MM.1S (cell line): Measurements from ENCODE around the gene EZH2.

Experiments used
- DNase-seq: peaks from one replicate; pipeline ENCODE4 v3.0.0-alpha.2; 2015
- H2AFZ ChIP-seq: fragments of 300-600 bp; sonication (generic); 2 replicates; pipeline ENCODE4 v1.6.0; 2016; ENCODE audit warnings: antibody characterized with exemption, low read length
- H3F3A ChIP-seq: fragments of 300-600 bp; sonication (generic); 2 replicates; pipeline ENCODE4 v1.6.1; 2016; ENCODE audit warnings: mild to moderate bottlenecking, antibody characterized with exemption, low read length, moderate library complexity, mixed read lengths; ENCODE audit not compliant: insufficient read depth
- H3K27ac ChIP-seq: fragments of 300-600 bp; sonication (generic); 2 replicates; pipeline ENCODE4 v1.5.1; 2016; ENCODE audit warnings: mild to moderate bottlenecking, low read length
- H3K27me3 ChIP-seq: fragments of 300-600 bp; sonication (generic); replicated peaks from 2 replicates; pipeline ENCODE4 v1.6.0; 2016; ENCODE audit warnings: low read length; ENCODE audit not compliant: insufficient read depth
- H3K36me3 ChIP-seq: fragments of 300-600 bp; sonication (generic); replicated peaks from 2 replicates; pipeline ENCODE4 v1.6.1; 2016; ENCODE audit warnings: mild to moderate bottlenecking, low read length, mixed read lengths; ENCODE audit not compliant: insufficient read depth
- H3K4me1 ChIP-seq: fragments of 300-600 bp; sonication (generic); 2 replicates; pipeline ENCODE4 v1.6.1; 2016; ENCODE audit warnings: low read length, mixed read lengths
- H3K4me2 ChIP-seq: fragments of 300-600 bp; sonication (generic); 2 replicates; pipeline ENCODE4 v1.6.0; 2016; ENCODE audit warnings: low read depth, low read length
- H3K4me3 ChIP-seq: fragments of 300-600 bp; sonication (generic); 2 replicates; pipeline ENCODE4 v1.5.1; 2016; ENCODE audit warnings: low read length, mixed read lengths
- H3K79me2 ChIP-seq: fragments of 300-600 bp; sonication (generic); 2 replicates; pipeline ENCODE4 v1.6.1; 2016; ENCODE audit warnings: mixed run types, low read length, mixed read lengths
- H3K9ac ChIP-seq: fragments of 300-600 bp; sonication (generic); 2 replicates; pipeline ENCODE4 v1.6.1; 2016; ENCODE audit warnings: low read length, mixed read lengths
- H3K9me2 ChIP-seq: fragments of 300-600 bp; sonication (generic); replicated peaks from 2 replicates; pipeline ENCODE4 v1.6.1; 2016; ENCODE audit warnings: mild to moderate bottlenecking, low read length, mixed read lengths; ENCODE audit not compliant: insufficient read depth
- H3K9me3 ChIP-seq: fragments of 300-600 bp; sonication (generic); replicated peaks from 2 replicates; pipeline ENCODE4 v1.6.1; 2016; ENCODE audit warnings: mild to moderate bottlenecking, low read length, mixed read lengths; ENCODE audit not compliant: insufficient read depth
- H4K20me1 ChIP-seq: fragments of 300-600 bp; sonication (generic); 2 replicates; pipeline ENCODE4 v1.6.1; 2016; ENCODE audit warnings: mild to moderate bottlenecking, low read length, moderate library complexity, mixed read lengths; ENCODE audit not compliant: insufficient read depth
- CTCF ChIP-seq: fragments of 300-600 bp; sonication (generic); IDR thresholded peaks from 2 replicates; pipeline ENCODE4 v1.5.1; 2016; ENCODE audit warnings: antibody characterized with exemption, low read length, mixed read lengths
- EZH2 ChIP-seq: fragments of 300-600 bp; sonication (generic); optimal IDR thresholded peaks from 2 replicates; pipeline ENCODE3; 2017; ENCODE audit warnings: low read depth, mild to moderate bottlenecking, antibody characterized with exemption, low read length, mixed read lengths
- EZH2phosphoT487 ChIP-seq: fragments of 300-600 bp; sonication (generic); IDR thresholded peaks from 2 replicates; pipeline ENCODE4 v1.6.1; 2018; ENCODE audit warnings: antibody characterized with exemption, low read length

Gene EZH2

GRCh38 chr7:148862481-148862880 is 21.6 kb downstream of the EZH2 start:
- no peak for DNase-seq
- H3K4me1 ChIP-seq, result 0 out of 2 replicates have a peak, but pooled peaks cover 3% of the 10 kb centered on the region
- peaks cover 6% of the 10 kb centered on the region; the same call in 1 of the 2 replicates for H3F3A ChIP-seq
- TF ChIP-seq EZH2phosphoT487 (no peak), EZH2 (no peak), CTCF (no peak)
- H3K9me3 ChIP-seq, result no peaks in the 10 kb centered on the region
- H2AFZ ChIP-seq, result no peak overlapping the region
- H3K4me2 ChIP-seq, result no peak overlapping the region
- H3K4me3 ChIP-seq, result no peak overlapping the region
- H3K9ac ChIP-seq, result no peak overlapping the region
- no peaks in the 10 kb centered on the region for H3K9me2 ChIP-seq
- no peaks in the 10 kb centered on the region for H3K27me3 ChIP-seq
- H3K27ac ChIP-seq, result no peak overlapping the region
- H3K79me2 ChIP-seq, result peaks cover 97% of the 10 kb centered on the region
- peaks cover 70% of the 10 kb centered on the region for H4K20me1 ChIP-seq
- no peaks in the 10 kb centered on the region for H3K36me3 ChIP-seq

- Histone ChIP-seq H2AFZ (no peak overlapping the region), H3K4me2 (no peak overlapping the region), H4K20me1 (peaks cover 73% of the 10 kb centered on the region), H3K4me3 (no peak overlapping the region), H3K9me3 (no peaks in the 10 kb centered on the region), H3K4me1 (no peaks in the 10 kb centered on the region), H3K27ac (no peak overlapping the region), H3F3A (peaks cover 4% of the 10 kb centered on the region; the same call in 1 of the 2 replicates), H3K9ac (no peak overlapping the region), H3K9me2 (no peaks in the 10 kb centered on the region), H3K36me3 (no peaks in the 10 kb centered on the region), H3K27me3 (no peaks in the 10 kb centered on the region), H3K79me2 (peaks cover 99% of the 10 kb centered on the region)
- no peak for DNase-seq
- TF ChIP-seq EZH2phosphoT487, result no peak
Measured at GRCh38 chr7:148858489-148858888, 25.6 kb downstream of the EZH2 start.

GRCh38 chr7:148856891-148857290 is 27.2 kb downstream of the EZH2 start:
- Histone ChIP-seq H3K27me3 (no peaks in the 10 kb centered on the region), H3K9me2 (no peaks in the 10 kb centered on the region), H4K20me1 (peaks cover 73% of the 10 kb centered on the region), H3K4me2 (no peak overlapping the region), H3F3A (peaks cover 4% of the 10 kb centered on the region; the same call in 1 of the 2 replicates), H2AFZ (no peak overlapping the region), H3K36me3 (no peaks in the 10 kb centered on the region), H3K79me2 (peaks cover 99% of the 10 kb centered on the region), H3K4me3 (no peak overlapping the region), H3K9me3 (no peaks in the 10 kb centered on the region), H3K4me1 (0 out of 2 replicates have a peak, but pooled peaks cover 6% of the 10 kb centered on the region), H3K27ac (no peak overlapping the region), H3K9ac (no peak overlapping the region)
- no peak for TF ChIP-seq CTCF
- TF ChIP-seq EZH2, result no peak
- no peak for TF ChIP-seq EZH2phosphoT487
- no peak for DNase-seq

GRCh38 chr7:148856578-148856881 is 27.6 kb downstream of the EZH2 start:
- Histone ChIP-seq H3K36me3 (no peaks in the 10 kb centered on the region), H3F3A (peaks cover 4% of the 10 kb centered on the region; the same call in 1 of the 2 replicates), H3K9me2 (no peaks in the 10 kb centered on the region), H3K9me3 (no peaks in the 10 kb centered on the region), H3K4me1 (0 out of 2 replicates have a peak, but pooled peaks cover 7% of the 10 kb centered on the region), H3K4me3 (no peak overlapping the region), H3K27me3 (no peaks in the 10 kb centered on the region), H4K20me1 (peaks cover 74% of the 10 kb centered on the region), H3K79me2 (peaks cover 99% of the 10 kb centered on the region), H3K9ac (no peak overlapping the region), H2AFZ (no peak overlapping the region), H3K4me2 (no peak overlapping the region), H3K27ac (no peak overlapping the region)
- TF ChIP-seq EZH2phosphoT487 (no peak), EZH2 (no peak), CTCF (no peak; the same call in 1 of the 2 replicates)
- no peak for DNase-seq
